Natural killer cell (primary cell): Measurements from ENCODE around the gene TEX2. TPM values are rescaled to one million over a fixed set of nuclear protein-coding genes. Genes with fewer than 3 reads are reported as not detected.
A peak's percentile ranks its signal among the peaks of the same experiment; 100 is the strongest.

Experiments used
- ATAC-seq, 3 donors: fragments of 150-1000 bp in 2 of 3; fragments of 200-7000 bp in 1 of 3; cut with Tn5 transposase; 1 replicate in 1 of 3; 2 replicates in 2 of 3; pipeline ENCODE4 v1.10.0; 2021; ENCODE audit warnings: mild to moderate bottlenecking in 2 of 3, moderate library complexity in 2 of 3
- DNase-seq, 2 donors: peaks; one replicate each; pipeline versions ENCODE4 v3.0.0 to v3.0.0-alpha.2; 2013 to 2021; ENCODE audit warnings: mixed read lengths in 1 of 2
- H3K27ac ChIP-seq: one replicate; pipeline ENCODE4 v1.5.1; 2013; ENCODE audit warnings: mild to moderate bottlenecking, low read length
- H3K27me3 ChIP-seq: one replicate; pipeline ENCODE4 v1.6.1; 2013; ENCODE audit warnings: low read length; ENCODE audit not compliant: control insufficient read depth, insufficient read depth
- H3K36me3 ChIP-seq: one replicate; pipeline ENCODE4 v1.6.1; 2013; ENCODE audit warnings: low read length; ENCODE audit not compliant: control insufficient read depth, insufficient read depth
- H3K4me1 ChIP-seq: one replicate; pipeline ENCODE4 v1.6.1; 2013; ENCODE audit warnings: low read length; ENCODE audit not compliant: control insufficient read depth, insufficient read depth
- H3K4me3 ChIP-seq: one replicate; pipeline ENCODE4 v1.5.1; 2013; ENCODE audit warnings: low read length
- H3K9me3 ChIP-seq: one replicate; pipeline ENCODE4 v1.6.1; 2013; ENCODE audit warnings: low read length; ENCODE audit not compliant: control insufficient read depth, insufficient read depth
- H3K27ac Mint-ChIP-seq, 2 donors: one replicate each; pipeline ENCODE4 v1.8.0; 2022; ENCODE audit warnings: mild to moderate bottlenecking in 2 of 2, mixed read lengths in 2 of 2, moderate library complexity in 1 of 2
- H3K27me3 Mint-ChIP-seq, 2 donors: one replicate each; pipeline ENCODE4 v1.8.0; 2022; ENCODE audit warnings: low read depth in 2 of 2, mixed read lengths in 2 of 2
- H3K36me3 Mint-ChIP-seq: one replicate; pipeline ENCODE4 v1.8.0; 2022; ENCODE audit warnings: mixed read lengths
- H3K4me1 Mint-ChIP-seq, 2 donors: one replicate each; pipeline ENCODE4 v1.8.0; 2022; ENCODE audit warnings: mixed read lengths in 2 of 2
- H3K4me3 Mint-ChIP-seq: one replicate; pipeline ENCODE4 v1.8.0; 2022; ENCODE audit warnings: mild to moderate bottlenecking, moderate library complexity, mixed read lengths
- H3K9me3 Mint-ChIP-seq, 2 donors: one replicate each; pipeline ENCODE4 v1.8.0; 2022; ENCODE audit warnings: mixed read lengths in 2 of 2
- CTCF ChIP-seq: fragments of 200-600 bp; IDR thresholded peaks from one replicate; pipeline ENCODE4 v1.8.0; 2022; ENCODE audit warnings: antibody characterized with exemption
- WGBS: methylation state at CpG from one replicate; pipeline ENCODE4 v1.1.7; 2013; ENCODE audit warnings: missing lambda C conversion rate; ENCODE audit not compliant: insufficient coverage; 5-methylcytosine and 5-hydroxymethylcytosine counted together
- intact Hi-C: fragments of 100-400 bp; cut with micrococcal nuclease; formaldehyde crosslinking; loops from one replicate; pipeline ENCODE4 v1.14.2; 2022
- total RNA-seq, 4 donors: library from RNA; stranded (reverse); fragments of 120-200 nt in 1 of 4; gene quantifications; one replicate each; pipeline versions ENCODE4 v1.2.3 to v1.2.4, GENCODE V29; 2013 to 2022

Gene TEX2
- total RNA-seq, 3 donors from 2014 or later (not counting 1 experiment from before 2014, with no cell fraction given): 8.3 to 16.3 (median 11.3) TPM

- ATAC-seq: peak; percentile 67 to 77 (median 69)
Measured at GRCh38 chr17:64306850-64307463, 43.9 kb upstream of the TEX2 start.

GRCh38 chr17:64304551-64304950 is 41.5 kb upstream of the TEX2 start:
- no peaks in the 10 kb centered on the region for H3K9me3 Mint-ChIP-seq
- Histone ChIP-seq H3K27ac (no peak overlapping the region), H3K9me3 (no peaks in the 10 kb centered on the region), H3K36me3 (no peaks in the 10 kb centered on the region), H3K4me3 (no peak overlapping the region), H3K4me1 (no peaks in the 10 kb centered on the region), H3K27me3 (no peaks in the 10 kb centered on the region)
- 92% methylated on average over 2 of the region's 2 CpGs for WGBS
- DNase-seq (no peak), ATAC-seq (no peak)
- intact Hi-C loops: no loop called here
- no peak overlapping the region for H3K4me3 Mint-ChIP-seq
- no peaks in the 10 kb centered on the region for H3K4me1 Mint-ChIP-seq
- no peak overlapping the region for H3K27ac Mint-ChIP-seq
- H3K27me3 Mint-ChIP-seq: peaks cover 0 to 6% of the 10 kb centered on the region in 2 donors
- H3K36me3 Mint-ChIP-seq: no peaks in the 10 kb centered on the region
- no peak for TF ChIP-seq CTCF

More at GRCh38 chr17:64306850-64307463, 43.9 kb upstream of the TEX2 start:
- no peak overlapping the region for H3K4me3 Mint-ChIP-seq
- no peak overlapping the region for H3K4me3 ChIP-seq
- no peak overlapping the region for H3K27ac ChIP-seq
- intact Hi-C loops: loop anchor here (1.0 kb wide), 1 partner anchor 111 kb away; no protein-coding TSS in a partner anchor
- H3K36me3 Mint-ChIP-seq: no peaks in the 10 kb centered on the region
- H3K27me3 Mint-ChIP-seq: no peaks in the 10 kb centered on the region
- TF ChIP-seq CTCF: peak; percentile 90
- no peaks in the 10 kb centered on the region for H3K4me1 Mint-ChIP-seq
- no peaks in the 10 kb centered on the region for H3K4me1 ChIP-seq
- no peaks in the 10 kb centered on the region for H3K9me3 Mint-ChIP-seq
- 51% methylated on average over 11 of the region's 11 CpGs for WGBS
- H3K36me3 ChIP-seq: no peaks in the 10 kb centered on the region
- H3K27me3 ChIP-seq: no peaks in the 10 kb centered on the region
- no peaks in the 10 kb centered on the region for H3K9me3 ChIP-seq
- peak; percentile 59 to 89 for DNase-seq
- H3K27ac Mint-ChIP-seq: no peak overlapping the region

- Mint-ChIP-seq H3K27me3 (peaks cover 3 to 6% of the 10 kb centered on the region in 2 donors), H3K9me3 (no peaks in the 10 kb centered on the region), H3K4me1 (no peaks in the 10 kb centered on the region), H3K27ac (no peak overlapping the region), H3K36me3 (no peaks in the 10 kb centered on the region), H3K4me3 (no peak overlapping the region)
- H3K27ac ChIP-seq: no peak overlapping the region
- ATAC-seq (no peak), DNase-seq (no peak)
- H3K4me3 ChIP-seq: no peak overlapping the region
- no peaks in the 10 kb centered on the region for H3K27me3 ChIP-seq
- H3K4me1 ChIP-seq: no peaks in the 10 kb centered on the region
- H3K9me3 ChIP-seq: no peaks in the 10 kb centered on the region
- 93% methylated on average over 8 of the region's 8 CpGs for WGBS
- no peak for TF ChIP-seq CTCF
- intact Hi-C loops: no loop called here
- H3K36me3 ChIP-seq: no peaks in the 10 kb centered on the region
Measured at GRCh38 chr17:64300699-64300965, 37.6 kb upstream of the TEX2 start.

GRCh38 chr17:64297467-64298088 is 34.5 kb upstream of the TEX2 start:
- Histone ChIP-seq H3K27me3 (no peaks in the 10 kb centered on the region), H3K27ac (no peak overlapping the region), H3K9me3 (no peaks in the 10 kb centered on the region), H3K4me1 (no peaks in the 10 kb centered on the region), H3K4me3 (no peak overlapping the region), H3K36me3 (no peaks in the 10 kb centered on the region)
- WGBS: 99% methylated on average over 8 of the region's 8 CpGs
- H3K27me3 Mint-ChIP-seq: peaks cover 3 to 6% of the 10 kb centered on the region in 2 donors
- intact Hi-C loops: no loop called here
- no peak overlapping the region for H3K4me3 Mint-ChIP-seq
- no peaks in the 10 kb centered on the region for H3K4me1 Mint-ChIP-seq
- TF ChIP-seq CTCF: no peak
- ATAC-seq (no peak), DNase-seq (no peak)
- no peaks in the 10 kb centered on the region for H3K9me3 Mint-ChIP-seq
- no peak overlapping the region for H3K27ac Mint-ChIP-seq
- H3K36me3 Mint-ChIP-seq: no peaks in the 10 kb centered on the region
